HG03064 (cell line): ENCODE data around the gene SLC35E4.
"Not testable (repeated sequence)": the region's sequence is repeated elsewhere in the genome, so short reads cannot be mapped to it uniquely, and the experiment has no call there.

ENCODE experiments used
- ATAC-seq: cut with Tn5 transposase; IDR thresholded peaks from one replicate; pipeline ENCODE4 v1.9.1; 2021; ENCODE audit warnings: low read depth; ENCODE audit not compliant: unreplicated experiment

The SLC35E4 gene

DNA sequence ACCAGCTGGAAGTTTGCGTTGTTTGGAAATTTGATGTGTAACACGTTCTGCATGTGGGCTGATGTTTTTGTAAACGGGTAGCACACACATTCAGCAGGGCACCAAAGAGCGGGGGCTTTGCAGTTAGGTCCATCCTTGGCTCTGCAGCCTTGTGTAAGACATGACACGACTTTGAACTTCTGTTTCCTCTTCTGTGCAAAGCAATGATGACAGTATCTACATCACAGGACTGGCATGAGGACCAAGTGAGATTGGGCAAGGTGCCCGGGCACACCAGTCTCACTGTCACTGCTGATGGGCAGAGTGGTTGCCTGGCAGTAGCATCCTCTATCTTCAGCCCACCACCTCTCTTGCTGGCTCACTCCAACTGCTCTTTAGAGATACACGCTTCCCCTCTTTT lies 25.3 kb upstream of the SLC35E4 start:
- ATAC-seq = no peak

DNA sequence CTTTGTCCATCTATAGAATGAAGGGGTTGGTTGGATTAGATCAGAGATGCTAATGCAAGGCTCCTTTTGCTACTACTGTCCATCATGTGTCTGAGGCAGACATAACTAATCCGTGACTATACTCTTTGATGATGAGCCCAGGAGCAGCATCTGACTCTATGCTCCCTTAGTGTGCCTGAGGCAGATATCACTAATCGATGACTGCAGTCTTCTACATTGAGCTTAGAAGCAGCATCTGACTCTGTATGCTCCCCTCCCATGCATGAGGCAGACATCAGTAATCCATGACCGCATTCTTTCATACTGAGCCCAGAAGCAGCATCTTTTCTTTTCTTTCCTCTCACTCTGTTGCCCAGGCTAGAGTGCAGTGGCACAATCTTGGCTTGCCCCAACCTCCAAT lies 24.4 kb upstream of the SLC35E4 start:
- no peak for ATAC-seq

DNA sequence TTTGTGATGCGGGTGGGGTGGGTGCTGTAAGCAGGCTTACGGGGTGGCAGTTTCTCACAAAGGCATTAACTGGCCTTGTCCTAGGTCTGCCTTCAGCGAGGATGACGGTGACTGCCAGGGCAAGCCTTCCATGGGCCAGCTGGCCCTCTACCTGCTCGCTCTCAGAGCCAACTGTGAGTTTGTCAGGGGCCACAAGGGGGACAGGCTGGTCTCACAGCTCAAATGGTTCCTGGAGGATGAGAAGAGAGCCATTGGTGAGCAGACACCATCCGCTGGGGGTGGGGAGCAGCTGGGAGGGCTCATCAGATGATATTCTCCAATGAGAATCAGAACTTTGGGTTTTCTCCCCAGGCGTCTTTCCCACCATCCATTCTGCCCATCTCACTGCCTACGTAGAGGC lies 22.8 kb upstream of the SLC35E4 start:
- no peak for ATAC-seq

DNA sequence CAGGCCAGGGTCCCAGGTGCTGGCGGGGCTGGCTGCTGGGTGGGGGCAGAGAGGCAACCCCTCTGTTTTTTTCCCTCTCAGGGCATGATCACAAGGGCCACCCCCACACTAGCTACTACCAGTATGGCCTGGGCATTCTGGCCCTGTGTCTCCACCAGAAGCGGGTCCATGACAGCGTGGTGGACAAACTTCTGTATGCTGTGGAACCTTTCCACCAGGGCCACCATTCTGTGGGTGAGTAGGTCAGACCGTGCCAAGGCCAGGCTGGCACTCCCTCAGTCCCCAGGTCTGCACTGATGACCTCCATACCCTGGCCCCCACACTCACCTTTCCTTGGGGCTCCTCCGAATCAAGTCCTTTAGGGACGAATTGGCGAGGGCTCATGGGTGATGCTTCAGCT lies 21.3 kb upstream of the SLC35E4 start:
- ATAC-seq = no peak

DNA sequence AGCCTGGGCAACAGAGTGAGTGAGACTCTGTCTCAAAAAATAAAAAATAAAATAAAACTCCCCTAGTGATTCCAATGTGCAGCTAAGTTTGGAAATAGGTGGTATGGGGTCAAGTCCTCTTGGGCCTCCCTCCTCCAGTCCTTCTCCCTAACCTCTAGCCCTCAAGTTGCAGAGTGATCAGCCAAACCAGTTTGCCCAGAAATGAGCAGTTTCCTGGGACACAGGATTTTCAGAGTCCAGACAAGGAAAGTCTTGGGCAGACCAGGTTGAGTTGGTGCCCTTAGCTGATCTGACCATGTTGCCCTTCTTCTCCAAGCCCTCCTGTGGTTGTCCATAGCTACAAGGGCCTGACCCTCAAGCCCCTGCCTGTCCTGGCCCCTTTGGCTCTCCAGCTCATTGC lies 20.7 kb upstream of the SLC35E4 start:
- ATAC-seq = no peak

DNA sequence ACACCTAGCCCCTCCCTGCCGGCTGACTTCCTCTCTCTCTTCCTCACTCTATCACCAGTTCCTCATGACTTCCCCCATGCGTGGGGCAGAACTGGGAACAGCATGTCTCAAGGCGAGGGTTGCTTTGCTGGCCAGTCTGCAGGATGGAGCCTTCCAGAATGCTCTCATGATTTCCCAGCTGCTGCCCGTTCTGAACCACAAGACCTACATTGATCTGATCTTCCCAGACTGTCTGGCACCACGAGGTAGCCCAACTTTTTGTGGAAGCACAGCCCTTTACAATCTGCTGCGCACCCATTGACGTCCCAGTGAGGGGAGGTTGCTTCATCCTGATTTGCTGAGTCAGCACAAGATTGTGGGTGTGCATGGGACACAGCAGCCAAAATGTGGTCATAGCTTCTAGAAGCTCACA lies 20.0 kb upstream of the SLC35E4 start:
- ATAC-seq = no peak

DNA sequence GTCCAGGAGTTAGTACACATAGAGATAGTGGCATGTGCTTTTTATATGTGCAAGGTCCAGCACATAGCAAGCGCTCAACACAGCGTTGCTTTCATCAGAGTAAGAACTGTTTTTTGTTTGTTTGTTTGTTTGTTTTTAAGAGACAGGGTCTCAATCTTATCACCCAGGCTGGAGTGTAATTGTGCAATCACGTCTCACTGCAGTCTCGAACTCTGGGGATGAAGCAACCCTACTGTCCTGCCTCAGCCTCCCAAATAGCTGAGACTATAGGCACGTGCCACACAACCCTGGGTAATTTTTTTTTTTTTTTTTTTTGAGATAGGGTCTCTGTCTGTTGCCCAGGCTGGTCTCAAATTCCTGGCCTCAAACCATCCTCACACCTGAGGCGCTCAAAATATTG lies 17.8 kb upstream of the SLC35E4 start:
- ATAC-seq = no peak

DNA sequence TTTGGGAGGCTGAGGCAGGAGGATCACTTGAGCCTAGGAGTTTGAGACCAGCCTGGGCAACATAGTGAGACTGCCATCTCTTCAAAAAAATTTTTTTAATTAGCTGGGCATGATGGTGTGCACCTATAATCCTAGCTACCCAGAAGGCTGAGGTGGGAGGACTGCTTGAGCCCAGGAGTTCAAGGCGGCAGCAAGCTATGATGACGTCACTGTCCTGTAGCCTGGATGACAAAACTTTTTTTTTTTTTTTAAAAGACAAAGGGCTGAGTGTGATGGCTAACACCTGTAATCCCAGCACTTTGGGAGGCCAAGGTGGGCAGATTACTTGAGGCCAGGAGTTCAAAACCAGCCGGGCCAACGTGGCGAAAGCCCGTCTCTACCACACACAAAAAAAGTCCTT lies 15.7 kb upstream of the SLC35E4 start:
- not testable (repeated sequence) for ATAC-seq

DNA sequence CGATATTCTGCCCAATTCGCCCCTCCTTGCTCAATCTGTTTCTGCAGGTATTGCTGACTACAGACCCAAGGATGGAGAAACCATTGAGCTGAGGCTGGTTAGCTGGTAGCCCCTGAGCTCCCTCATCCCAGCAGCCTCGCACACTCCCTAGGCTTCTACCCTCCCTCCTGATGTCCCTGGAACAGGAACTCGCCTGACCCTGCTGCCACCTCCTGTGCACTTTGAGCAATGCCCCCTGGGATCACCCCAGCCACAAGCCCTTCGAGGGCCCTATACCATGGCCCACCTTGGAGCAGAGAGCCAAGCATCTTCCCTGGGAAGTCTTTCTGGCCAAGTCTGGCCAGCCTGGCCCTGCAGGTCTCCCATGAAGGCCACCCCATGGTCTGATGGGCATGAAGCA lies 9.2 kb upstream of the SLC35E4 start:
- ATAC-seq = no peak

DNA sequence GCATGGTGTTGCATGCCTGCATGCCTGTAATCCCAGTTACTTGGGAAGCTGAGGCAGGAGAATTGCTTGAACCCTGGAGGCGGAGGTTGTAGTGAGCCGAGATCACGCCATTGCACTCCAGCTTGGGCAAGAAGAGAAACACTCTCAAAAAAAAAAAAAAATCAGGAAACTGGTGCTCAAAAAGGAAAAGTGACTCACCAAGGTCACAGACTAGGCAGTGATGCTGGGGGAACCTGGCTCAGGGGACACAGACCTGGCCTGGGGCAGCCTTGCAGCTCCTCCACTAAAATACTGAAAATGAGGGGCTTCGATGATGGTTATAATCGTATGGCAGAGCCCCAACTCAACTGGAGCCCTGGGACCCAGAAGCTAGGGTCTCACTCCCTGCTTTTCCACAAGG lies 8.1 kb upstream of the SLC35E4 start:
- no peak for ATAC-seq

DNA sequence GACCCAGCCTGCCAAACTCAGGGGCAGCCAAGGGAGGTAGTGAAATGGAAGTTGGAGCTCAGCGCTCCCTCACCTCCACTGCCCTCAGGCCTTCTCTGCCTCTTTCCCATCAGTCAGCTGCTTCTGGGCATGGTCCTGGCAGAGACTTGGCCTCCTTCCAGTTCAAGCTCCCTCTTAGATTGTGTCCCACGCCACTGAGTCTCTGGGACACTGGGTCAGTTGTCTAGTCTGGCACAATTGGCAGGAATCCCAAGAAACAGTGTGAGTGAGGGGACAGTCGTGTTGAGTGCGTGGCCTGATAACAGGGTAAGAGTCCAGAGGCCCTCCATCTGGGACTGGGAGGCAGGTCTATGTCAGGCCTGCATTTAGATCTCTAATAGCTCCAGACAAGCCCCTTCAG lies 7.1 kb upstream of the SLC35E4 start:
- ATAC-seq = no peak

DNA sequence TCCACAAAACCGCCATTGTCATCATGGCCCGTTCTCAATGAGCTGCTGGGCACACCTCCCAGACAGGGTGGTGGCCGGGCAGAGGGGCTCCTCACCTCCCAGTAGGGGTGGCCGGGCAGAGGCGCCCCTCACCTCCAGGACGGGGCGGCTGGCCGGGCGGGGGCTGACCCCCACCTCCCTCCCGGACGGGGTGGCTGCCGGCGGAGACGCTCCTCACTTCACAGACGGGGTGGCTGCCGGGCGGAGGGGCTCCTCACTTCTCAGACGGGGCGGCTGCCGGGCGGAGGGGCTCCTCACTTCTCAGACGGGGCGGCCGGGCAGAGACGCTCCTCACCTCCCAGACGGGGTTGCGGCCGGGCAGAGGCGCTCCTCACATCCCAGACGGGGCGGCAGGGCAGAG lies 4.1 kb upstream of the SLC35E4 start:
- not testable (repeated sequence) for ATAC-seq

DNA sequence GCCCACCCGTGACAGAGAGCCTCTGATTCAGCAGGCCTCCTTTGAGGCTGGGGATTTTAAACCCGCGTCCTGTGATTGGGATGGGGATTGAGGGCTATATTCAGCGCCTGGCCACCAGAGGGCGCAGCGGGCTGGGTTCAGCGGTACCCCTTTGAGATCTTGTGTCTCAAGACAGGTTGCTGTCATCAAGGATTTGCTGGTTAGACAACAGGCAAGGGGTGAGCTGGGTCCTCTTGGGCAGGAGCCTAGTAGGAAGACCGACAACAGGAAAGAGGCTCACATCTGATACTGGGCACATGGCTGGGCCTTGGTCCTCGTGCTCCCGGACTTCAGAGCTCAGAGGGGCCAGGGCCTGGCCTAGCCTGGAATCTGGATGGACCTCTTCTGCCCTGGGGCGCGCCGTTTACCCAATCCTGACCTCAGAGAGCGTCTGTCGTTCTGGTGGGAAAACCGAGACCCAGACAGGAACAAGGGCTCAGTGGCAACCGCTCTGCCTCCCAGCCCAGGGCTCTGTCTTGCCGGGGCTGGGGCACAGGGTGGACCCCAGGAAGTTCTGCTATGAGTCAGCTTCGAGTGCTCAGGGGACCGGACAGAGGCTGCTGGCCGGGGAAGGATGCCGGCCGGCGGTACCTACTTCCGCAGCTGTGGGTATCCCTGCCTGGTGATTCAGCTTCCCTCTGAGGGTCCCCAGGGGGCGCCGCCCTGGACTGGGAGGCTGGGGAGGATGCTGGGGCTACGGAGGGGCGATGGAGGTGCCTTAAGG lies 929 bp upstream of the SLC35E4 start:
- ATAC-seq = peak; percentile 67

DNA sequence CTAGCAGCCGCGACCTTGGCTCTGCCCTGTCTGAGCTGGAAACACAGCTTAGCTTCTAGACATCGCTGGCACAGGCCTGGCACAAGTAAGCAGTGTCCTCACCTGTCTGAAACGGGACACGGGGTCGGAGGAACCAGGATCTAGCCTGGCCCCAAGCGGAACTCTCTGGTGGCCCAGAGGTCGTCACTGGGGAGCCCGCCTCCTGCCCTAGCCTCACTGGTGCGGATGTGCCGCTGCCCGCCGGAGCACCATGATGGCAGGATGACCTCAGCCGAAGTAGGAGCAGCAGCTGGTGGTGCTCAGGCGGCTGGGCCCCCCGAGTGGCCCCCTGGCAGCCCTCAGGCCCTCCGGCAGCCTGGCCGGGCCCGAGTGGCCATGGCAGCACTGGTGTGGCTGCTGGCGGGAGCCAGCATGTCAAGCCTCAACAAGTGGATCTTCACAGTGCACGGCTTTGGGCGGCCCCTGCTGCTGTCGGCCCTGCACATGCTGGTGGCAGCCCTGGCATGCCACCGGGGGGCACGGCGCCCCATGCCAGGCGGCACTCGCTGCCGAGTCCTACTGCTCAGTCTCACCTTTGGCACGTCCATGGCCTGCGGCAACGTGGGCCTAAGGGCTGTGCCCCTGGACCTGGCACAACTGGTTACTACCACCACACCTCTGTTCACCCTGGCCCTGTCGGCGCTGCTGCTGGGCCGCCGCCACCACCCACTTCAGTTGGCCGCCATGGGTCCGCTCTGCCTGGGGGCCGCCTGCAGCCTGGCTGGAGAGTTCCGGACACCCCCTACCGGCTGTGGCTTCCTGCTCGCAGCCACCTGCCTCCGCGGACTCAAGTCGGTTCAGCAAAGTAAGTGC lies 871 bp downstream of the SLC35E4 start:
- no peak for ATAC-seq

DNA sequence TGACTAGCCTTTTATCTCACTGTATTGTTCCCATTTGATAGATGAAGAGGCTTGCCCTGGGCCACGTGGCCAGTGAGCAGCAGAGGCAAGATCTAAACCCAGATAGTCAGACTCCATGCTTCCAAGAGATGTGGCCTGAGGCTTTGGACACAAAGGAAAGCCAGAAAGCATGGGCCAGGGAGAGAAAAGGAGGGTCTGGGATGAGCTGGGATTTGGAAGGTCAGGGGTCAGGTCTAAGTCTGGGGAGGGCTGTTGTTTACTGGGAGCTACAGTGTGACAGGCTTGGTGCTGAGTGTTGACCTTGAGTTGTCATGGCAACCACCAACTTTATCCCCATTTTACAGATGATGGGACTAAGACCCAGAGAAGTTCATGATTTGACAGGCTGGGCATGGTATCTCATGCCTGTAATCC lies 2.1 kb downstream of the SLC35E4 start:
- no peak for ATAC-seq

DNA sequence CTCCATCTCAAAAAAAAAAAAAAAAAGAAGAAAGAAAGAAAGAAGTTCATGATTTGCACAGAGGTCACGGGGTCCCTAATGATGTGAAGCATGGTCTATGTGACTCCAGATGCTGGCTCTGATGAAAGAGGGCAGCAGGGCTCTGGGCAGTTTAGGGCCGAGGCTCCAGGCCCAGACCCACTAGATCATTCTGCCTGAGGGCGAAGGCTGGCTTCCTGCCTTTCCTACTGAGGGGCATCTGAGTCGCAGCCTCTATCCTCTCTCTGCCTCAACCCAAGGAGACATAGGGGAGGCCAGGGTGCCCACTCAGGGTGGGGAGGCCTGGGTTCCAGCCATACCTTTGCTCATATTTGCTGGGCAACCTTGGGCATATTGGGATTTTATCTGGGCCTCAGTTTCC lies 4.8 kb downstream of the SLC35E4 start:
- no peak for ATAC-seq

DNA sequence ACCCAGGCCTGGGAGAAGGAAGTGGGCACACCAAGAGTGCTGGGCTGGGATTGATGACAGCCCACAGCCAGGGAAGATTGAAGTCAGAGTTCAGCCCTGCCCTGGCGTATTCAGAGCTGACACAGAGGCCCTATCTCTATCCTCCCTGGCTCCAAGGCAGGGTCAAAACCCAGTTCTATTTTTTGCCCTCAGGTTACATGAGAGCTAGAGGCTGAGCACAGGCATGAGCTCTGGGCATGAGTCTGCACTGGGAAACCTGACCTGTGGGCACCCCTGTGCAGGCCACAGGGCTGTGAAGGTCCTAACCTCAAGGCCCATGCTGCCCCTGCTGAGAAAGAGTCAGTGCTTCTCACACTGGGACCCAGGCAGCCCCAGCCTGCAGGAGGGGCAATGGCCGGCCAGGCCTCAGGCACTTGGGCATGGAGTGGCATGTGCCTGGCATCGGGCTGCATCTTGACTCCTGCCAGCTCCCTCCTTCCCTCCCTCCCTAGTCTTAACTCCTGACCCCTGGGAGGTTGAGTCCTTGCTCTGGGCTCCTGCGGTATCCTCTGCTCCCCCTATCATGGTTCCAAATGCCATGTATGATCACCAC lies 5.4 kb downstream of the SLC35E4 start:
- ATAC-seq = no peak

DNA sequence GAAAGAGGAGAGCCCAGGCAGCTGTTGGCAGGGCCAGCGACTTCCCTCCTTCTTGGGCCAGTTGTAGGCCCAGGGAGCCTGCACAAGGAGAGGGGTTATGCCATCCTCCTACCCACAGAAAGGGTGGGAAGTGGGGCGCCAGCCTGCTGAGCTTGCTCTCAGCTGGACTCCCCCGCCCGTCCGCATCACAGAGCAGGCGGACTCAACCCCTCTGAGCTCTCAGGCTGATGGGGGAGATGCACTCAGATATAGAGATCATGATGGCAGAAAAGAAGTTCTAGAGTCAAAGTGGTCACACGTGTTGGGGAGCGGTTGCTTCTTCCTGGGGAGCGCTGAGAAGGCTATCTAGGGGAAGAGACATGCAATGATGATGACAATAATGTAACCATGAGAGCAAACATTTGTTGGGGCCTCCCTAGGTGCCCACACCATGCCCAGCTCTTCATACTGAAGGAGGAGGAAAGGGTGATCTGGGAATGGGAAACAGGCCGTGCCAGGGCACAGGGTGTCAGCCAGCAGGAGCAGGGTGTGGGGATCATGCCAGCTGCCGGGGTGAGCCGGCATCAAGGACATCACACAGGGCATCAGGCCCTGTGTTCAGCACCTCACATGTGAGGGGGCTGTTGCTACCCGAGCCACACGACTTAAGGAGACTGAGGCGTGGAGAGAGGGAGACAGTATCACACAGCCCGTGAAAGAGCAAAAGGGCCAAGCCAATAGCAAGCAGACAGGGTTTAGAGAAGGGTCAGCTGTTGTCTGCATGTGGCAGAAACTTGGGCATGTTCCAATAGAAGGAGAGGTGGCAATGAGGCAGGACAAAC lies 7.7 kb downstream of the SLC35E4 start:
- no peak for ATAC-seq

DNA sequence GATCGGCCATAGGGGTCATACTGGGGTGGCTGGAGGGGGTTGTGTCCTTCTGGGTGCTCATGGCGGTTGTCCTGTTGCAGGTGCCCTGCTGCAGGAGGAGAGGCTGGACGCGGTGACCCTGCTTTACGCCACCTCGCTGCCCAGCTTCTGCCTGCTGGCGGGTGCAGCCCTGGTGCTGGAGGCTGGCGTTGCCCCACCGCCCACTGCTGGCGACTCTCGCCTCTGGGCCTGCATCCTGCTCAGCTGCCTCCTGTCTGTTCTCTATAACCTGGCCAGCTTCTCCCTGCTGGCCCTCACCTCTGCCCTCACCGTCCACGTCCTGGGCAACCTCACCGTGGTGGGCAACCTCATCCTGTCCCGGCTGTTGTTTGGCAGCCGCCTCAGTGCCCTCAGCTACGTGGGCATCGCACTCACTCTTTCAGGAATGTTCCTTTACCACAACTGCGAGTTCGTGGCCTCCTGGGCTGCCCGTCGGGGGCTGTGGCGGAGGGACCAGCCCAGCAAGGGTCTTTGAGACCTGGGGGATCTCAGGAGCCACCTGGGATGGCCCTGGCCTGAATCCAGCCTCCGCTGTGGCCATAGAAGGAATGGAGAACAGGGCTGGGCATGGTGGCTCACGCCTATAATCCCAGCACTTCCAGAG lies 11.1 kb downstream of the SLC35E4 start:
- ATAC-seq = no peak

DNA sequence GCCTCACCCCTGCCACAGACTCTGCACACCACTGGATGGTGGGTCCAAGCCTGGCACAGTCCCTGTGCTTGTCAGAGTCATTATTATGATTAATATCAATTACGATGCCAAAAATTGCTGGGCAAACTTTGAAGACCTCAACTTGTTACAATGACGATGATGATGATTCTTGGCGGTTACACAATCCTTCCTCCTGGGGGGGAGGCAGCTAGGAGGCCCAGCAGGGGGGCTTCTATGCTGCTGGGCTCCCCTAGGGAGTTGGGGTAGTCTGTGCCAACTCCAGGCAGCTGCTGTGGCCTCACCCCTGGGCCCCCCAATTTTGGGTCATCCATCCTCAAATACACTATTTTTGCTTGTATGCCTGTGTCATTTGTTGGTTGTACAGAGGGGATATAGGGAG lies 12.0 kb downstream of the SLC35E4 start:
- no peak for ATAC-seq
